A549 treated with AZD9567 at 1 μM for 4 hours (cell line): ENCODE results near the gene GRAMD1C. TPM values are rescaled to one million over a fixed set of nuclear protein-coding genes. Genes with fewer than 3 reads are reported as not detected.

ENCODE experiments used
- total RNA-seq: library from RNA; stranded (reverse); fragments of 200-300 nt; extraction: Qiagen RNA extraction; gene quantifications from 5 replicates; pipeline ENCODE4 v1.2.3, GENCODE V29; 2022; ENCODE audit not compliant: insufficient read depth

GRAMD1C gene
- 0.35 to 2.2 TPM (median 0.88 TPM) in 5 replicates for total RNA-seq

GRCh38 chr3:113838631-113839209 is at the start of gene GRAMD1C:
GRAMD1C (plus strand) TSS chr3:113838788; CDS start chr3:113838910, 122 bp downstream.

GRCh38 chr3:113947372-113948014 is 108.9 kb downstream of the GRAMD1C start, which contains the start of gene ZDHHC23:
ZDHHC23 (plus strand) TSS chr3:113948013; CDS start chr3:113948803, 790 bp downstream.

Other genes with a start within 250 kb of the GRAMD1C start
- 2.3 to 6.6 TPM (median 2.5 TPM) in 5 replicates for gene USF3, start 142.1 kb upstream of the GRAMD1C start, total RNA-seq
- gene NAA50, start 92.5 kb upstream of the GRAMD1C start, total RNA-seq, result 138 to 186 TPM (median 152 TPM) in 5 replicates
- gene ATP6V1A, start 91.8 kb upstream of the GRAMD1C start, total RNA-seq, result 16.4 to 25.6 TPM (median 18.6 TPM) in 5 replicates
- 3.4 to 4.0 TPM (median 3.5 TPM) in 5 replicates for gene ZDHHC23, start 109.2 kb downstream of the GRAMD1C start, total RNA-seq
- gene CCDC191, start 217.7 kb downstream of the GRAMD1C start, total RNA-seq, result 1.3 to 1.6 TPM (median 1.6 TPM) in 5 replicates
- 21.9 to 29.7 TPM (median 23.1 TPM) in 5 replicates for gene QTRT2, start 217.9 kb downstream of the GRAMD1C start, total RNA-seq